Measurements from ENCODE around the gene METTL23.

DNA sequence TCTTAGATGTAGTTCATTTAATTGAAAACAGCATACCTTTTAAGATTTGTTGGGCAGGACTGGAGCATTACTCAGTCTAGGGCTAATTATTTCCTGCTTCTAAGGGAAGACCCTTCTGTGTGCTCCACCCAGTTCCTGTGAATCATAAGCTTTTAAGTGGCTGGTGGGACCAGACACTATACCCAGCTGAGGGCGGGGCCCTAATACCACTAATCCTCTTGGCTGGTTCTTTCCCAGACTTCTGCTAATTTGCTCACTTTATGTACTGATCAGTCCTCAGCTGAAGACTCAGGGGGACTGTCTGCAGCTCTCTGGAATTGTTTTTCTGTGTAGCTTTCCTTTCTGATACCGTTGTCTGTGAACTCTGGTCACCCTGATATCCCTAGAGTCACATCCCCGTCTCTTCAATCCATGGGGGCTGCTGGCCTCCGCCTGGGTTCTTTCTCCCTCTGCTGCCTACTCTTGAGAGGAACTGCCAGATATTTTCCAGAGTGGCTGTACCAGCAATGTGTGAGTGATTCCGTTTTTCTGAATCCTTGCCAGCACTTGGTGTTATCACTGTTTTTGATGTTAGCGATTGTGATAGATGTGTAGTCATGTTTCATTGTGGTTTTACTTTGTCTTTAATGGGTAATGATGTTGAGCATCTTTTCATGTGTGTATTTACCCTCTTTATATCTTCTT lies 46.3 kb downstream of the METTL23 start:
- no peak for TF ChIP-seq EP300 (IDR thresholded peaks at IDR 0.05)
- TF ChIP-seq POLR2A (IDR thresholded peaks at IDR 0.05) = no peak
